CD4-positive, alpha-beta T cell treated with Interleukin-15 for 1 hour (primary cell): Measurements from ENCODE around the gene ALG14.
"Not testable (repeated sequence)": the region's sequence is repeated elsewhere in the genome, so short reads cannot be mapped to it uniquely, and the experiment has no call there.

Experiments
- DNase-seq: peaks from one replicate; pipeline ENCODE4 v3.0.0-alpha.2; 2020

ALG14 gene

DNA sequence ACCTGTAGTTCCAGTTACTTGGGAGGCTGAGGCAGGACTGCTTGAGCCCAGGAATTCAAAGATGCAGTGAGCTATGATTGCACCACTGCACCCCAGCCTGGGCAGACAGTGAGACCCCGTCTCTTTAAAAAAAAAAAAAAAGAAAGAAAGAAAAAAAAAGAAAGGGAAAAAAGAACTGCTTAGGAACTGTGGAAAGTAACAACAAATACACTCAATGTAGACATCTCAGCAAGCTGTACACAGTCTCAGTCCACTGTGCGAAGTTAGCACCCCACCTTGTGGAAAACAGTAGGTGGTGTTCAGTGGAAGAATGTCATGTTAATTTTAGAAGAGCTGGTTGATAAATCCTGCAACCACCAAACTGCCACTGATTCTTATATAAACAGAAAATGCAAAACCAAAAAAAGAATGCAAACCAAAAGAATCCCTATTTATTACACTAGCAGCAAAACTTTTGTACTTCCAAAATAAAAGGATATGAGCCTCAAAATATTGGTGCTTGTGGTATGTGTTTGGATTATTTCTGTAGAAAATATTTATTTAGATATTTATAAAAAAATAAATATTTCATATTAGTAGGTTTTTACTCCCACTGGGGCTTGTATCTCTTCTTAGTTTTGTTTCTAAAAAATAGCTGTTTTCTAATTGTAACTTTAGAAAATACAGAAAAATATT is 31.1 kb downstream of the ALG14 start:
- DNase-seq: no peak

DNA sequence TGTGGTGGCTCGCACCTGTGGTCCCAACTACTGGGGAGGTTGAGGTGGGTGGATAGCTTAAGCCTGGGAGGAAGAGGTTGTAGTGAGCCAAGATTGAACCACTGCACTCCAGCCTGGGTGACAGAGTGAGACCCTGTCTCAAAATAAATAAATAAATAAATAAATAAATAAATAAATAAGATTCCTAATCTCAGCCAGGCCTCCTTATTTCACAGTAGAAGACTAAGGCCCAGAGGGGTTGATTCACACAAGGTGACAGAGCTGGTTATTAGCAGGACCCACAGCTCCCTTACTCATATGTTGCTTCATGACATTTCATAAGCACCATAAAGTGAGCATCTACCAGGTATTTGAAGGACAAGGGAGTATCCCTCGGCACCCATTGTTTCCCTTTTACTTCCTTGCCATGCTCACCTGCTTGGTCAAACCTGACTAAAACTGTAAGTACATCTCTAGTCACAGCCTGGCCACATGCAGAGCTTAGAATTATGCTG is 32.7 kb downstream of the ALG14 start:
- no peak for DNase-seq

DNA sequence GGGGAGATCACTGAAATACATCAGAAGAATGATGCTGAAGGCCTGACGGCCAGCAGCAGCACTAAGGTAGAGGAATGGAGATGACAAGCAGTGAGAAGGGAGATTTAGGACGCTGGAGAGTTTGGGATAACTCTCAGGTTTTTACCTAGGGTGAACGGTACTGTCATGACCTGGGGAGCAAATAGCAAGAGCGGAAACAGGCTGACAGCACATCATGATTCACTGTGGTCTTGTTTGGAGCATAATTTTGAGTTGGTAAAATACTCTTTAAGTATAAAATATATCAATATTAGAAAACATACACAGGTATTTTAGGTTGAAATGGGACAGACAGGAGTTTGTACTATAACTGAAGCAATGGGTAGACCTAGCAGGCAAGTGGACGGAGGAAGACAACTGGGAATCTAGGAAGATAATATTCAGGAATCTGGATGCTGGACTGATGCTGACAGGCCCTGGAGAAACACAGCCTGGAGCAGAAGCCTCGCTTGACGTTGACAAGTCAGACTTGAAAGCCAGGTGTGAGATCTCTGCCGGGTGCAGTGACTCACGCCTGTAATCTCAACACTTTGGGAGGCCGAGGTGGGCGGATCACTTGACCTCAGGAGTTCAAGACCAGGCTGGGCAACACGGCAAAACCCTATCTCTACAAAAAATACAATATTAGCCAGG is 33.3 kb downstream of the ALG14 start:
- no peak for DNase-seq

DNA sequence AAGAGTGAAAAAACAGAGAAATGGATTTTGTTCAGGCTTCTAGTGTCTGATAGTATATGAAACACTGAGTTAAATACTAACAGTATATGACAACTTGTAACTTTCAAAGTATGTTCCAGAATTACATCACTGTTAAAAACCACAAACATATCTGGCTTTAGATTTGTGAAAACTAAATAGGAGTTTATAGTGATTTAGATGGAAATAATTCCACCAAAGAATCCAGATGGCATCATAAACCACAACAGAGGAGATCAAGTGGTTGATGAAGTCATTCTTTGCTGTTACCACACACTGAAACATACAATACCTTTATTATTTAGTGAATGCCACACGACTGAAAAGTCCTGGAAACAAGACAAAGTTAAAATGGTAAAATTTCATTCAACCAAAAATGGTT is 37.2 kb downstream of the ALG14 start:
- DNase-seq: no peak

DNA sequence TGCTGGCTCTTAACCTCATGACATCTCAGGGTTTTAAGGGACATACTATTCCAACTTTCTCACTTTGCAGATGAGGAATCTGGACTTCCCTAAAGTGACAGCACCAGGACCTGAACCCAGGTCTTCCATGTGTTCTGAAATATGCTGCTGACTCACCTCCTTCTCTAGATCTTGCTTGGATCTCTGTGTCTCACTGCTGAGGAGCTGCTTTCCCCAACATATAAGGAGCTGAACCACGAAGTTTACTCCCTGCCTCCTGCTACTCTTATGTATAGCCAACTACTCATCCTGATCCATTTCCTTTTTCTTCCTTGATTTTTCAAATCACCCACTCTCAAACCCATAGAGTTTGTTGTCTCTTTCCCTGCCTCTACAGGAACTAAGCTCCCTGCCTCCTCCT is 38.2 kb downstream of the ALG14 start:
- DNase-seq: no peak

DNA sequence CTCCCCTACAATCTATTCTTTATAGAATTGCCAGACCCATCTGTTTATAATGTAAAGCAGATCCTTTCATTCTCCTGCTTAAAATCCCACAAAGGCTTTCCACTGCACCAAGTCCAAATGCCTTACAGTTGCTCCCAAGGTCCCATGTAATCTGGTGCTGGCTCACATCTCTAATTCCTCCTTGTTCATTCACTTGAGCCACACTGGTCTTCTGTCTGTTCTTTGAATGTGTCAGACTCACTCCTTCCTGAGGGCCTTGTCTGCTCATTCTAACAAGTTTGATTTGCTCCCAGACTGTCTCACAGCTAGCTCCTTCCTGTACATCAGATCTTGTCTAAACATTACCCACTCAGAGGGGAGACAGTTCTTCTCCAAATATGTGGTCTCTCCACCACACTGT is 38.9 kb downstream of the ALG14 start:
- DNase-seq: no peak

DNA sequence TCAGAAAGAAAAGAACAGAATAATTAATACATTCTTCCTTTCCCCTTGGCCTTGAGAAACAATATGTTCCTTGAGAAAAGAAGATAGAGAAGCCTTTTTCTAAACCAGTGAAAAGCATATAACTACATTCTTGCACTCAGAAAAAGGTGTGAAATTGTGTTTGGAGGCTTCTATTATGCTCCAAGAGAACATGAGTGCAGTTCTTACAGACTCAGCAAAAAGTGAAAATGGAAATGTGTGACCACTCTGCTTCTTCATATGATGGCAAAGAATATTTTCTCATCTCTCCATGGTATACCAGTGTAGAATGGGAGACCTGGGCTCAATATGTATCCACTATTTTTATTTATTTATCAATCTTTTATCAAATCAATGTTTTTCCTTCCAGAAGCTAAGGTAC is 43.2 kb downstream of the ALG14 start:
- no peak for DNase-seq

DNA sequence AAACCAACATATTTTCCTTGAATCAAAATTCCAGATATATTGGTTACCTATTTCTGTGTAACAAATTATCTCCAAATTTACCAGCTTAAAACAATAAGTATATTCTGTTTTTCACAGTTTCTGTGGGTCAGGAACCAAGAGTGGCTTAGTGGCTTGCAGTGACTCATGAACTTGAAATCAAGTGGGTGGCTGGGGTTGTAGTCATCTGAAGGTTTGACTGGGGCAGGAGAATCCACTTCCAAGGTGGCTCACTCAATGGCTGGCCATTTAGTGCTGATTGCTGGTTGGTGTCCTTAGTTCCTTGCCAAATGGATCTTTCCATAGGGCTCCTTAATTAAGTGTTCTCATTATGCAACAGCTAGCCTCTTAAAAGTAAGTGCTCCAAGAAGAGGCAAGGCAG is 43.8 kb downstream of the ALG14 start:
- DNase-seq: no peak

DNA sequence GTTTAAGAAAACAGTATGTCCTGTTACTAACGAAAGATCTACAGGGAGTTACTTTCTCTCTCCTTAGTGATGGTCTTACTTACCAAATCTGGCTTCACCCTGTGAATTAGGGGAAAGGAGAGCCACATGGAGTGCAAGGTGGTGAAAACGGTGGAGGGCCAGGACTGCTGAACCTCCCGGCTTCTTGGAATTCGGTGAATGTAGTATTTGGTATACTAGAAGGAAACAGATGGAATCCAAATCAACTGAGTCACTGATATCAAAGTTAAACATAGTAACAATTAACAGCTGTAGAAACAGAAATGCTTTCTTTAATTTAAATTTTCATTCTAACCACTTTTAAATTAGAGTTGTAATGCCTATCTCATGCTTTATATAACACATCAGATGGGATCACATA is 45.7 kb downstream of the ALG14 start:
- DNase-seq: no peak

DNA sequence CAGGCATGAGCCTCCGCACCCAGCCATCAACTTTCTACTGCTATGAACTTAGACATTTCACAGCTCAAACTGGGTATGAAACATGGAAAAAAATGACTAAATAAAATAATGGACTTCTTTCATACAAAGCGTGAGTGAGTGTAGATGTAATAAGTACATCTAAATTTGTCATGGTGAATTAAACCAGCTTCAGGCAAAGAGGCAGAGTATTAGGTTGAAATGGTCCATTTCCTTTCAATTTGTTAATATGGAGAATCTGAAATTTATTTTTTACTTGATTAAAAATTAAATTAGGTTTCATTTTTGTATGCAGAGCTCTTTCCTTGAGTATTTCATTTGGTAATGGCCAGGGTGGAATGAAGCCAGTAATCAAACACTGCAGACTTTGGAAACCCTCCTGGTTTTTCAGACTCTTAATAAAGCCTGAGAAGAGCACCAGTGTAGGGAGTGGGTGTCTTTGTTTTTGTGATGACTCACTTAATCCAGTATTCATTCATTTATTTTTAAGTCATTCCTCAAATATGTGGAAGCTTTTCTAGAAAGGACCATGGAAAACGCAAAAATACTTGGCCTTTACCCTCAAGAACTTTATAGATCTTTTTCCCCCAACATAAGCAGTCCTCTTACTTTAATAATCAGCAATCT is 49.2 kb downstream of the ALG14 start:
- DNase-seq: no peak

DNA sequence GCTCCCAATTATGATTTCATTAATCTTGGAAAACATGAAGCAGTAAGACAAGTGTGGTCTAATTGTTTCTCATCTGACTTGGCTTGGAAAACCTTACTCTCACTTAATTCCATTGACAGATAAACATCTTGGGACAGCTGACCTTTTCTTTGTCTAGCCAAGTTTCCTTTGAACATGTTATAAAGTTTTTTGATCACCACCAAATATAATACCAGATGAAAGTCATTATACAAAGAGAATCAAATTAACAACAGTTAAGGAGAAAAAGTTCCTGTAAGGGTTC is 50.2 kb downstream of the ALG14 start:
- DNase-seq: no peak

DNA sequence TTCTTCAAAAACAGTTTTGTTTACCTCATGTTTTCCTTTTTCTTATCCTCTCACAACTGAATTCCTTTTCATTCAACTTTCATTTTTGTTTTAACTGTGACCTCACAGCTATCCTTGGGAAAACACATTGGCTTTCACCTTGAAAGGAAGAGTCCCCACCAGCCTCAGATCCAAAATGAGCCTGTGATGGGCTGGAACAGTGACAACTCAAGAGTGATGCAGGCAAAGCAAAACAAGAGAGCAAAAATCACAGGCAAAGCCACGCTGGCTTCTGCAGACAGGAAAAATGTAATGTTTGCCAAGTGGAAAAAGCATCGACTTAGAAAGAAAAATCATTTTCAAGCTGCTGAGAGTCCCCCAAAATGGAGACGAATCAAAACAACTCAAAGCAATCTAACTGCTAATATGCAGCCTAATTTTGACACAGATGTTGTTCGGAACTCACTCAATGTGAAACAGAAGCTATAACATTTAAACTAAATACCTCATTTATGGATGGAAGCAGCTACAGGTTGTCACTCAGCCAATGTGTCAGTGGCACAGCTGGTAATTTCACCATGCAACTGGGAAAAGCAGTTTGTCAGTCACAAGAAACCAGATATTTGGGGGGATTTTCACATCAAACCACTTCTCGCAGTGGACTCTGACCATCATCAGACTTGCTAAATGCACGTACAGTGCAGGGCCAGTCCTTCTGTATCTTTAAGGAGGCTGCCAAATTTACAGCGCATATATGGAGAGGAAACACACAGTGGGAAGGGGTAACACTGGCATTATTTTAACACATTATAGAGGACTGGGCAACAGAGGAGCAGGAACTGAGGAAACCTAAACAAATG is 50.7 kb downstream of the ALG14 start:
- DNase-seq: no peak

DNA sequence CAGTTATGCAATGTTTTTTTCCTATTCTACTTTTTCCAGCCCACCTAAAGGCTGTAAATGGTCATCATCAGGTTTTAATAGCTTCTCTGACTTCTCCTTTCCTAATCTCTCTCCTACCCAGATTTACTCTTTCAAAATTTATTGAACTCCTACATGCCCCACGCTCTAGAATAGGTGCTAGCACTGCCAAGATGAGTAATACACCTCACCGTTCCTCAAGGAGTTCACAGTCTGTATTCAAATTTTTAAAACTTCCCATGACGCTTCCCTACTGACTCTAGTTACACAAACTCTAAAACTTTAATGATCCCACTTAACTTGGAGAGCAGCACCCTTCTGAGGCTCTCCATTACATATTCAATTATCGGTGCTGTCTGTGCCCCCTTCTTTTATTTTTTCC is 51.6 kb downstream of the ALG14 start:
- DNase-seq: no peak

DNA sequence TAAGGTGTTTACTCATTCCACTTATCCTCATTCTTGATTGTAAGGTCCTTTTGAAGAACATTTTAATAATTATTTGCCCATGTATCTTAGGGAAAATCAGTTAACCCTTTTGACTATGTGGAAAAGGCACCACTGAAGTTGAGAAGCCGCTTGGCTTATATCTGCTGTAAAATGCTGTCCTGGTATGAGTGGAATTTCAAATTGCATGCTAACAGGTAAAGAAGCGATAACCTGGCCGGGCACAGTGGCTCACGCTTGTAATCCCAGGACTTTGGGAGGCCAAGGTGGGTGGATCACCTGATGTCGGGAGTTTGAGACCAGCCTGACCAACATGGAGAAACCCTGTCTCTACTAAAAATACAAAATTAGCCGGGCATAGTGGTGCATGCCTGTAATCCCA is 53.3 kb downstream of the ALG14 start:
- DNase-seq: not testable (repeated sequence)

DNA sequence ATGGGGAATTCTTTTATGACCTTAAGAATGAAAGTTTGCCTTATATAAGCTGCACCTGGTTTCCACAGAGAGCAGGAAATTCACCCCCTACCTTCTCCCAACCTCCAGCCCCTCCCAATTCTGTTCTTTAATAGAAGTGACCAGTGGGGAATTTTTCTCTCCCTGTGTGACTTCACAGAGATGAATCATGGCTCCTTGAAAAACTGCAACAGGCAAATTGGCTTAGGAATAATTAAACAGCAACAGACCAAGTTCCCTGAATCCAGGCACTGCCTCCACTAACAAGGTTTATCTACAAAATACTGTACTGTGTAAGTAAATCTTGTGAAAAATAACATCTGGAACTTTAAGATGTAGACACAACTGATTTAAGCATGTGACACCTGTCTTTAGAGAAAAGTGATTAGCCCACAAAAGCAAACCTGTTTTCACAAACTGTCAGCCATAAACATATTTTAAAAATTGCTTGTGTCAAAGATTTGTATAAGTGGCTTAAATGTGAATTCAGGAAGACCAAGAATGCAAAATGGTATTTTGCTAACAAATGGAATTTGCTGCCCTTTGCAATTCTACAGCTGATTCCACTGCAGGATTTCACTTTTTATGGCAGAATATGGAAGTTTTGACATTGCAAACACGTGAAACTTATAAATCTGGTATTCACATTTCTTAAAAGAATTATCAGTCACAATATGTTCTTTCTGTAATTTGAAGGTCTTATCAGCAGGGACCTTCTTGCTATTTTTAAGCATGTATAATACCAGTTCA is 54.0 kb downstream of the ALG14 start:
- DNase-seq: no peak

DNA sequence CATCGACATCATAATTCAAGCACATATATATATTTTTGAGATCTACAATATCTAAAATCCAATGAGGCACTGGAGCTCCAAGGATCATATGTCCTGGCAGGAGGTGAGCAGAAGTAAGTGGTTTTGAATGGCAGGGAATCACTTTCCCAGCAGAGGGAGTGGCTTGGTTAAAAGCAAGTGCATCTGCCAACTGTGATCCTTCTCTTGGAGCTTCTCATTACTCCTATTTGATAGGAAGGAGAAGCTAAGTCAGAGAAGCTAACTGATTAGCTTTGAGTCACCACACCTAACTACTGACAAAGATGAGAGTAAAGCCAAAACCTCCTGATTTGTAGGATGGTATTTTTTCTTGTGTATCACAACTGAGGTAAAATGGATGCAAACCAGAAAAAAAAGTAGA is 55.0 kb downstream of the ALG14 start:
- DNase-seq: no peak

DNA sequence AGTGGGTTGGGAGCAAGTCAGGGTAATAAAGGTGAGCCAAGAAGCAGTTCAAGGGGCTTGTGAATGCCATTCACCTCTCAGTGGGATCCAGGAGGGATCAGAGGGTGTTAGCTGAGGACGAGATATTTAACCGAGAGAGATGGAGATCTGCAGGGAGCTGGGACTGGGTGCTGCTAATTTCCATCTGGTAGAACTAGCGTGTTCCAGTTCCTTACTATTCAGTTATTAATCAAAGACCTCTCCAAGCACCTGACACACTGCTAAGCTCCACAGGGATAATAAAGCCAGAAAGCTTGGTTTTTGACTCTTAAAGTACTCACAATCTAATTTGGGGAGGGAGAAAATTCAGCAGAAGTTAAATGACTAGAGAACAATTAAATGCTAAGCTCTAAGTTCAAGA is 57.7 kb downstream of the ALG14 start:
- DNase-seq: no peak

DNA sequence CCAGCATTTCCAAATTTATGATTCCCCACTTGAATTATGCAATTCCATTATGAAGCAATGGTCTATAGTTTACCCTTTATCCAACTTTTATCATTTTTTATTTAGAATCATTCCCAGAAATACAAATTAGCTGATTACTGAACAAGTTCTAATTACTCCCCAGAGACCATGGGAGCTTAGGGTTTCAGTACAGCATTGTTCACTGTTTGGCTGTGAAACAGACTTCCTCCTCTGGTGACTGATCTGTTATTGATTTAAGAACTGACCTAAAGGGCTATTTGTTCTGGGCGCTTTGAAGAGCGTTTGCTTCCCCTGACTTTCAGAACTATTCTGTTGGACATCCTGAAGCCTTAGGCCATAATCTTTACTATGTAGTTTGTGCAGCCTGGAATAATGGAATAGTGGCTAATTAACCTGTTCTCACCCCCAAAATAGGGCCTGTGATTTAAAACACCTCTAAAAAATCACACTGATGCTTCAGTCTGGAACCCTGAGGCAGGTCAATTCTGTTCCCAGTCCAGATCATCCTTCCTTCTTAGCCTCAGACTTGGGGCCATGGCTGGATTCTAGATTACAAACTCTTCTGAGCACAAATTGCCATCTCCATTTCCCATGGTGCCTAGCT is 58.7 kb downstream of the ALG14 start:
- no peak for DNase-seq

DNA sequence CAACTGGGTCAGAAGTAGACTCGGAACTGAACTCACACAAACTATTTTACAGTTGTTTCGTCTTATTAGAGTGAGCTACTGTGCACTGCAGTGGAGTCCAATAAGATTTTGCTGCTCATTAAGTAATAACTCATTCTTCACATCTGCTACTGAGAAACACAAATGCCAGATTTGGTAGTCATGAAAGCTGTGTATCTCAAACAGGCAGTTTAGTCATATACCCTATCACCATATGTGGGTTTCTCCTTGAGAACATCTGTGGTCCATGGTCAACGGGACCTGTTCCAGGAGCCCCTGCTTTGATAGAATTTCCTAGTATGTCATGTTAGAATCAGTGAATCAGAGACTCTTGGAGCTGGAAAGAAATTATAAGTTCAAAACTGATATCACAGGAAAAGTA is 60.4 kb downstream of the ALG14 start:
- no peak for DNase-seq

DNA sequence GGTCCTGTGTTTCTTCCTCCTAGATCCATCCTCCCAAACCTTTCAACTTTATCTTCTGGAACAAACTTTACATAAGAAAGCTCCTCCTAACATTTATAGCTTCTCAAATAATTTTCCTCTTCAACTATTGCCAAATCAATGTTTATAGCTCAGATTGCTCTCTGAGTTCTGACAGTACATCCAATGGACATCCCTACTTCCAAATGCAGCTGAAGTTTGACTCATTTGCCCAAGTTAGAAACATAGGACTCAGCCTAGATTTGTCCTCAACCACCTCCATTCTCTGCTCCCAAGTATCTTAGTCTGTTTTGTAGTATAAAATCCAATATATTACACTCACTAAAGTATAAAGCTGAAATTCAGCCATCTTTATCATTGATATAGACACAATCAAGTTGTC is 62.6 kb downstream of the ALG14 start:
- DNase-seq: no peak

DNA sequence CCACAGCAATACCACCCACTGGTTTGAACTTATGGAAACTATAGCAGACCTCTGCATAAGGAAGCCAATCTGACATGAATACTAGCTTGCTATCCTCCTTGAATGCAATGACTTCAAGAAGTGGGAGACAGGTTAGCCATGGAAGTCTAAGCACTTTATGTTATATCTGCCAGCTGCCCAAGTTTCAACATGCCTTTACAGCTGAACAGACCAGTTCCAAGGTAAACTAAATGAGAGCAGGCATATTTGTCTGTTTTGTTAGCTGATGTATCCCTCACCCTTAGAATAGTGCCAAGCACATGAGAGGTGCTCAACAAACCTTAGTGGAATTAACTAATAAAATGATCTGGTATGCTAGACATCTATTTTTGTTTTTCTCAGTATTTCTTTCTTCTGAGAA is 65.1 kb downstream of the ALG14 start:
- DNase-seq: no peak

DNA sequence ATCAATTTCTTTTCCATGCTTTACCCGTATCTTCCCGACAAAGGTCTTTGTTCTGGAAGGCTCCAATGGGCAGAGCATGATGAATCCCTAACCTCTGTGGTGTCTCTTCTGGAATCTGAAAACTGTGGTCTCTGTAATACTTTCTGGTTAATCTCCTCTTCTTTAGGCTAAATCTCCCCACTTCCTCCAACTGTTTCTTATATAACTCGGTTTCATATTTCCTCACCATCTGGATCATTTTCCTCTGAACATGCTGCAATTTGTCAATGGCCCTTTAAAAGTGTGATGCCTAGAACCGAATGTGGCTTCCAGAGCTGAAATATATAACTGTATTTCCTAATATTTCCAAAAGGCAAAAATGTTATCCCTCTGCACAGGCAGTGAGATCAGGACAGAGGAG is 66.1 kb downstream of the ALG14 start:
- no peak for DNase-seq
